ENCODE measurements around the gene CRYBG1.
"Not testable (repeated sequence)": the region's sequence is repeated elsewhere in the genome, so short reads cannot be mapped to it uniquely, and the experiment has no call there.

Gene CRYBG1

DNA sequence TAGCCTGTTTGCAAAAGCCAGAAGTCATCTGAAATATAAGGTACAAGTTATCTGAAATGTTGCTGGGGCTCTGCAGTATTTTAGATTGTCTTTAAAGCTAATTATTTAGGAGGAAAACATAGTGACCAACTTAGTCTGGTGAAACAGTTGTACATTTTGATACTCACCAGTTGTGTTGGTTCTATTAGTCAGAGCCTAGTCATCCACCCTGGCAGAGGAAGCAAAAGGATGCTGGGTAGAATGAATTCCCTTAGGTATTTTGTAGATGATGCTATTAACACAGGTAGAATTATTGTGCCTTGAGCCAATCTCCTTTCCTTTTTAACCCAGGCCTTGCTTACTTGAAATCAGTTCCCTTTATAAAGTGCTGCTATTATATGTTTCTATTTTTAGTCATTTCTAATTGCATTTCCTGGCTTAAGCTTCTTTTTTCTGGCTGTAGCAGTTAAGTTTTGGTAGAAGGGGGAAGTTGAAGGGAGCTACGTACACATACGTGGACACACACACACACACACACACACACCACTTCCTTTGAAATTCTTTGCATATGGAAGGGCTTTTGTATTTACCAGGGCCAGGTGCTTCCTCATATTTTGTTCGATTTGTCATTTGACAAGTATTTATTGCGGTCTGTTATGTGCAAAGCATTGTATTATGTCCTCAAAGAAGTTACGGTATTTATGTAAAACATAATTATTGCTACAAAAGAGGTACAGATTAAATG, 186.3 kb downstream of the CRYBG1 start:
- no peak for TF ChIP-seq CTCF (IDR thresholded peaks at IDR 0.05)
- DNase-seq (ENCODE audit: low spot score) = no peak
- Histone ChIP-seq H3K4me3 (no peak overlapping the region), H3K27ac (peak overlapping the region; percentile 1 to 55)

GRCh38 chr6:106547601-106548453, 187.3 kb downstream of the CRYBG1 start:
- TF ChIP-seq CTCF (IDR thresholded peaks at IDR 0.05) = no peak
- Histone ChIP-seq H3K4me3 (no peak overlapping the region), H3K27ac (peak overlapping the region; percentile 27 to 41)
- no peak for DNase-seq (ENCODE audit: low spot score)

GRCh38 chr6:106548926-106549455, 188.5 kb downstream of the CRYBG1 start:
- not testable (repeated sequence) for H3K27ac ChIP-seq; DNase-seq (ENCODE audit: low spot score); H3K4me3 ChIP-seq

DNA sequence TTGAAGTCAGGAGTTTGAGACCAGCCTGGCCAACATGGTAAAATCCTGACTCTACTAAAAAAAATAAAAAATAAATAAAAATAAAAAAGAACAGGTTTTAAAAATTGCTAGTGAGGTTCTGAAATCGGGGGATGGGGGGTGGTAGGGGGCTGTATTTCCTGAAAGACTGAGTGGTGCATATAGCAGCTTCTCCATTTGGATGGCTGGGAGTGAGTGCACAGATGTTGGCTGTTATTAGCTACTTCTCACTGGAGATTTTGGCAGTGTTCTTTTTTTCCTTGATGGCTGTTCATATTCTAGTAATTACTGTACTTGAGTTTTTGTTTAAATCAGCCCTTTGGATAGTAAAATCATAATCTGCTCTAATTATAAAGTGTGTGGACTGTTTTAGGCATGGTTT, 189.0 kb downstream of the CRYBG1 start:
- Histone ChIP-seq H3K4me3 (no peak overlapping the region), H3K27ac (no peak overlapping the region)
- DNase-seq (ENCODE audit: low spot score) = no peak
- TF ChIP-seq CTCF (IDR thresholded peaks at IDR 0.05) = no peak

GRCh38 chr6:106551155-106551554, 190.6 kb downstream of the CRYBG1 start:
- Histone ChIP-seq H3K27ac (no peak overlapping the region), H3K4me3 (no peak overlapping the region)
- DNase-seq (ENCODE audit: low spot score) = no peak
- no peak for TF ChIP-seq CTCF (IDR thresholded peaks at IDR 0.05)

DNA sequence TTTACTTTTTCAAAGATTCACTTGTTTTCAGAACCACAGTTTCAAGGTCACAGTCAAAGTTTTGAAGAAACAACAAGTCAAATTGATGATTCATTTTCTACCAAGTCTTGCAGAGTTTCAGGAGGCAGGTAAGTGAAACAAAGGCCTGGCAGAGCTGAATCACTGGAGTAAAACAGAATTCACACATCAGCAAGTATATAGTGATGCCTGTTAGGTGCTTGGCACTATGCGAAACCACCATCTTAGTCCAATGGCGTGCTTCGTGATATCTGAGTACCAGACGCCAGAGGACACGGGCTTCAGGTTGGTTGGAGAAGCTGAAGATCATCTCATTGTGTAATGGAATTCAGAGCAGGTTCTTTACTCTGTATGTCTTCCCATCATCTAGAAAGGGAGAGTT, 192.9 kb downstream of the CRYBG1 start:
- Histone ChIP-seq H3K27ac (no peak overlapping the region), H3K4me3 (no peak overlapping the region)
- no peak for DNase-seq (ENCODE audit: low spot score)
- no peak for TF ChIP-seq CTCF (IDR thresholded peaks at IDR 0.05)

- no peak overlapping the region for H3K4me3 ChIP-seq
- no peak for TF ChIP-seq CTCF (IDR thresholded peaks at IDR 0.05)
- no peak overlapping the region for H3K27ac ChIP-seq
- no peak for DNase-seq (ENCODE audit: low spot score)
These were observed 195.2 kb downstream of the CRYBG1 start for GRCh38 chr6:106555767-106556166.

All from coronary artery (tissue), 2 donors.